ENCODE measurements around the gene CDKN1A. TPM values are rescaled to one million over a fixed set of nuclear protein-coding genes. Genes with fewer than 3 reads are reported as not detected.

The CDKN1A gene
- total RNA-seq, 1 experiment from 2014 or later = 17.4 TPM

- no peak overlapping the region for H3T11ph ChIP-seq (ENCODE audit: low read length)
- H2AFZ ChIP-seq (ENCODE audit: low read length) = no peak overlapping the region
- DNase-seq = no peak
- H3K27ac Mint-ChIP-seq = no peak overlapping the region
- no peaks in the 10 kb centered on the region for H3K4me1 Mint-ChIP-seq
- no peak overlapping the region for H3K4ac ChIP-seq (ENCODE audit: low read depth, low read length)
- H3K79me1 ChIP-seq (ENCODE audit: insufficient read depth, low read depth, low read length, poor library complexity, severe bottlenecking) = no peaks in the 10 kb centered on the region
- H3K4me2 ChIP-seq (ENCODE audit: insufficient read depth, insufficient read length, low read length) = no peak overlapping the region
- TF ChIP-seq, protein P1, sequence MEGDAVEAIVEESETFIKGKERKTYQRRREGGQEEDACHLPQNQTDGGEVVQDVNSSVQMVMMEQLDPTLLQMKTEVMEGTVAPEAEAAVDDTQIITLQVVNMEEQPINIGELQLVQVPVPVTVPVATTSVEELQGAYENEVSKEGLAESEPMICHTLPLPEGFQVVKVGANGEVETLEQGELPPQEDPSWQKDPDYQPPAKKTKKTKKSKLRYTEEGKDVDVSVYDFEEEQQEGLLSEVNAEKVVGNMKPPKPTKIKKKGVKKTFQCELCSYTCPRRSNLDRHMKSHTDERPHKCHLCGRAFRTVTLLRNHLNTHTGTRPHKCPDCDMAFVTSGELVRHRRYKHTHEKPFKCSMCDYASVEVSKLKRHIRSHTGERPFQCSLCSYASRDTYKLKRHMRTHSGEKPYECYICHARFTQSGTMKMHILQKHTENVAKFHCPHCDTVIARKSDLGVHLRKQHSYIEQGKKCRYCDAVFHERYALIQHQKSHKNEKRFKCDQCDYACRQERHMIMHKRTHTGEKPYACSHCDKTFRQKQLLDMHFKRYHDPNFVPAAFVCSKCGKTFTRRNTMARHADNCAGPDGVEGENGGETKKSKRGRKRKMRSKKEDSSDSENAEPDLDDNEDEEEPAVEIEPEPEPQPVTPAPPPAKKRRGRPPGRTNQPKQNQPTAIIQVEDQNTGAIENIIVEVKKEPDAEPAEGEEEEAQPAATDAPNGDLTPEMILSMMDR (conservative IDR thresholded peaks at IDR 0.05) = no peak
- H2BK20ac ChIP-seq (ENCODE audit: low read depth, low read length, poor library complexity, severe bottlenecking) = no peak overlapping the region
- H4K91ac ChIP-seq (ENCODE audit: insufficient read length, low read depth, low read length) = no peak overlapping the region
- no peak overlapping the region for H3K56ac ChIP-seq (ENCODE audit: insufficient read length, low read depth, low read length)
- H3K14ac ChIP-seq (ENCODE audit: insufficient read depth, low read length) = no peak overlapping the region
- H3K18ac ChIP-seq (ENCODE audit: insufficient read length, low read depth, low read length) = no peak overlapping the region
- H3K27ac ChIP-seq (ENCODE audit: insufficient read length, low read depth, low read length) = no peak overlapping the region
- no peak overlapping the region for H4K8ac ChIP-seq (replicated peaks; ENCODE audit: insufficient read length, low read depth, low read length)
- H2BK120ac ChIP-seq (ENCODE audit: low read depth, low read length, poor library complexity, severe bottlenecking) = no peak overlapping the region
- no peak overlapping the region for H2BK15ac ChIP-seq (ENCODE audit: low read depth, low read length)
- no peaks in the 10 kb centered on the region for H3K23me2 ChIP-seq (ENCODE audit: insufficient read length, low read depth, low read length, poor library complexity, severe bottlenecking)
- H3K23ac ChIP-seq (ENCODE audit: insufficient read length, low read depth, low read length) = no peak overlapping the region
- no peaks in the 10 kb centered on the region; the same call in 1 of the 2 replicates for H3K27me3 Mint-ChIP-seq (ENCODE audit: low read depth)
- H3K4me1 ChIP-seq (ENCODE audit: insufficient read depth, low read length) = no peaks in the 10 kb centered on the region
- no peaks in the 10 kb centered on the region for H3K27me3 ChIP-seq (ENCODE audit: insufficient read depth, low read length)
- WGBS (ENCODE audit: extremely low coverage, insufficient read length, low lambda C conversion rate) = no CpG with 5 or more reads among the region's 5 CpGs
- no peak overlapping the region for H3K9ac ChIP-seq (ENCODE audit: extremely low read depth, insufficient read length, low read length)
- H3K79me2 ChIP-seq (ENCODE audit: insufficient read depth, low read length) = no peaks in the 10 kb centered on the region
- H4K20me1 ChIP-seq (ENCODE audit: control insufficient read depth, insufficient read depth, insufficient read length) = no peaks in the 10 kb centered on the region
- H2BK5ac ChIP-seq (ENCODE audit: insufficient read length, low read length) = no peak overlapping the region
- H4K5ac ChIP-seq (ENCODE audit: insufficient read length, low read depth, low read length) = no peak overlapping the region
- no peaks in the 10 kb centered on the region for H3K36me3 Mint-ChIP-seq (ENCODE audit: insufficient read depth in 1 of 3, low read depth in 3 of 3)
- H3K4me3 Mint-ChIP-seq = no peak overlapping the region
- no peak overlapping the region for H2AK5ac ChIP-seq (ENCODE audit: insufficient read length, low read length)
- H2BK12ac ChIP-seq (ENCODE audit: insufficient read length, low read depth, low read length) = no peak overlapping the region
- no peaks in the 10 kb centered on the region for H3K9me3 Mint-ChIP-seq
- H3K9me3 ChIP-seq (ENCODE audit: control insufficient read depth, low read depth, low read length) = no peaks in the 10 kb centered on the region
Observed at GRCh38 chr6:36703081-36703606, 24.6 kb downstream of the CDKN1A start.

All from H9 (cell line).